GM10248 (cell line): ENCODE results near the gene ITGB1.

Experiments
- CTCF ChIA-PET: fragments of 300-600 bp; sonication (Branson Sonifier 250); formaldehyde crosslinking; extraction: SDS; loops from one replicate; lab custom pipeline; 2021; ENCODE audit warnings: antibody characterized with exemption; lab: Yijun Ruan, JAX
- POLR2A ChIA-PET: fragments of 350-650 bp; sonication (Branson Sonifier 250); formaldehyde crosslinking; extraction: SDS; loops from one replicate; lab custom pipeline; 2020; ENCODE audit warnings: antibody characterized with exemption; lab: Yijun Ruan, JAX
- DNase-seq: peaks from one replicate; pipeline ENCODE4 v3.0.0; 2012; ENCODE audit errors: extremely low spot score
- CTCF ChIP-seq: IDR thresholded peaks from 2 replicates; pipeline ENCODE4 v1.5.1; 2012; ENCODE audit warnings: mild to moderate bottlenecking, low read depth; ENCODE audit errors: extremely low read depth, missing control alignments, control extremely low read depth

ITGB1 gene

GRCh38 chr10:32948451-32948850 is 9.6 kb downstream of the ITGB1 start:
- no peak for TF ChIP-seq CTCF

GRCh38 chr10:32947586-32947985 is 10.4 kb downstream of the ITGB1 start:
- ChIA-PET CTCF (interaction anchor here (1.1 kb wide), 1 partner anchor 9 kb away, joined by 3 read pairs; no protein-coding TSS in a partner anchor), POLR2A (no interaction called here)
- DNase-seq, result no peak
- no peak for TF ChIP-seq CTCF

More at GRCh38 chr10:32948451-32948850, 9.6 kb downstream of the ITGB1 start:
- CTCF ChIA-PET, result interaction anchor here (1.1 kb wide), 1 partner anchor 8 kb away, joined by 3 read pairs; no protein-coding TSS in a partner anchor
- POLR2A ChIA-PET, result no interaction called here
- no peak for DNase-seq

- CTCF ChIA-PET, result no interaction called here
- no peak for DNase-seq
- TF ChIP-seq CTCF, result no peak
- POLR2A ChIA-PET, result no interaction called here
These were observed 11.9 kb downstream of the ITGB1 start for GRCh38 chr10:32946108-32946507.

GRCh38 chr10:32943854-32944661 is 14.0 kb downstream of the ITGB1 start:
- CTCF ChIA-PET, result interaction anchor here (1.3 to 2.0 kb wide), 5 partner anchors 8 to 148 kb away, joined by 3 to 12 read pairs (median 3); no protein-coding TSS in a partner anchor
- POLR2A ChIA-PET, result no interaction called here

GRCh38 chr10:32943395-32943794 is 14.6 kb downstream of the ITGB1 start:
- DNase-seq, result peak; percentile 37
- TF ChIP-seq CTCF, result no peak
- CTCF ChIA-PET, result interaction anchor here (0.9 to 2.0 kb wide), 6 partner anchors 8 to 147 kb away, joined by 3 to 12 read pairs (median 3); no protein-coding TSS in a partner anchor
- POLR2A ChIA-PET, result no interaction called here

More at GRCh38 chr10:32943854-32944661, 14.0 kb downstream of the ITGB1 start:
- TF ChIP-seq CTCF, result no peak
- DNase-seq, result no peak

- DNase-seq, result no peak
- POLR2A ChIA-PET, result no interaction called here
- CTCF ChIA-PET, result interaction anchor here (1.4 kb wide), 1 partner anchor 10 kb away, joined by 3 read pairs; no protein-coding TSS in a partner anchor
- TF ChIP-seq CTCF, result no peak
These were observed 15.9 kb downstream of the ITGB1 start for GRCh38 chr10:32942081-32942480.
